AG04450 (cell line): ENCODE data around the gene PRR33. TPM values are rescaled to one million over a fixed set of nuclear protein-coding genes. Genes with fewer than 3 reads are reported as not detected.

Experiments used
- CTCF ChIA-PET: fragments of 300-600, 350-600 bp; formaldehyde crosslinking; extraction: SDS; loops from one replicate; lab custom pipeline; 2022; ENCODE audit warnings: antibody characterized with exemption, inconsistent platforms; lab: Charles Lee
- POLR2A ChIA-PET: fragments of 350-600 bp; formaldehyde crosslinking; extraction: SDS; loops from one replicate; lab custom pipeline; 2021; ENCODE audit warnings: antibody characterized with exemption, inconsistent platforms; lab: Yijun Ruan, JAX
- DNase-seq: peaks from one replicate; pipeline ENCODE4 v3.0.0-alpha.2; 2011; ENCODE audit warnings: low read depth, low spot score
- H3K27ac ChIP-seq: one replicate; pipeline ENCODE4 v1.5.1; 2012; ENCODE audit warnings: low read depth, low read length, control low read depth
- H3K27me3 ChIP-seq: one replicate; pipeline ENCODE4 v1.6.0; 2012; ENCODE audit warnings: low read length; ENCODE audit not compliant: control insufficient read depth, insufficient read depth
- H3K4me3 ChIP-seq: 2 replicates; pipeline ENCODE4 v1.5.1; 2011; ENCODE audit warnings: mild to moderate bottlenecking, low read depth, low read length, control low read depth
- H3K9me3 ChIP-seq: 2 replicates; pipeline ENCODE4 v1.5.1; 2012; ENCODE audit warnings: low read length; ENCODE audit not compliant: control insufficient read depth, insufficient read depth
- polyA plus RNA-seq: library from polyadenylated mRNA; depleted of rRNA; stranded (reverse); fragments of >200 nt; gene quantifications from 2 replicates; pipeline ENCODE4 v1.2.3, GENCODE V29; 2011
- TF ChIP-seq, protein P1 (sequence below): IDR thresholded peaks from 2 replicates; pipeline ENCODE4 v1.5.1; 2011; ENCODE audit warnings: low read depth, low read length, control low read depth, inconsistent platforms

Gene PRR33
- polyA plus RNA-seq, 1 experiment, result not detected

DNA sequence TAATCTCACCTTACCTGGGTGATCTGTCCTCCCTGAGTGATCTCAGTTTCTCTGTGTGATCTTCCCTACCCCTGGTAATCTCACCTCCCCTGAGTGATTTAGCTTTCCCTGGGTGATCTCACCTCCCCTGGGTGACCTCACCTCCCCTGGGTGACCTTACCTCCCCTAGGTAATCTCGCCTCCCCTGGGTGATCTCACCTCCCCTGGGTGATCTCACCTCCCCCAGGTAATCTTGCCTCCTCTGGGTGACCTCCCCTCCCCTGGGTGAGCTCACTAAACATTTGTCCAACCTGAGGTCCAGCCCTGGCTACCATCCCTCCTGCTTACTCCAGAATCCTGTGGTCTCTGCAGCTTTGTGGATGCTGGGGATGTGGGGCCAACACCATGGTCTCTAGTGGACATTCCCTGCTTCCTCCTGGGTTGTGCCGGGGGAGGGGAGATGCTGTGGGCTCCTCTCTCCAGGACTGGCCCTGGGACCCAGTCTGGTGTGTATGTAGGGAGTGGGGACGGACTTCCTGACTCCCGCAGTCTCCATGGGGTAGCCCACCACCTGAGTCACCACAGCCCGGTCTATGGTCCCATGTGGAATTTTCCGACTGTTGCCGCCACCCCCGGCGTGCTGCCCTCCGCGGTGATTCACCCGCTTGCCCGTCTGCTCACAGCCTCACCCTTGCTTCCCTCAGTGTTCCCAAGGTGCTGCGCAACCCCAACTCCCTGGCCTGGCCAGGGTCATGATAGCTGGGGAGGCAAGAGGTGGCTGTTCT, 28.9 kb downstream of the PRR33 start:
- no peaks in the 10 kb centered on the region for H3K27me3 ChIP-seq
- no peak overlapping the region for H3K27ac ChIP-seq
- DNase-seq, result no peak
- ChIA-PET CTCF (interaction anchor here (0.7 to 1.5 kb wide), 3 partner anchors 19 to 169 kb away, joined by 3 read pairs; no protein-coding TSS in a partner anchor), POLR2A (no interaction called here)
- TF ChIP-seq, protein P1, sequence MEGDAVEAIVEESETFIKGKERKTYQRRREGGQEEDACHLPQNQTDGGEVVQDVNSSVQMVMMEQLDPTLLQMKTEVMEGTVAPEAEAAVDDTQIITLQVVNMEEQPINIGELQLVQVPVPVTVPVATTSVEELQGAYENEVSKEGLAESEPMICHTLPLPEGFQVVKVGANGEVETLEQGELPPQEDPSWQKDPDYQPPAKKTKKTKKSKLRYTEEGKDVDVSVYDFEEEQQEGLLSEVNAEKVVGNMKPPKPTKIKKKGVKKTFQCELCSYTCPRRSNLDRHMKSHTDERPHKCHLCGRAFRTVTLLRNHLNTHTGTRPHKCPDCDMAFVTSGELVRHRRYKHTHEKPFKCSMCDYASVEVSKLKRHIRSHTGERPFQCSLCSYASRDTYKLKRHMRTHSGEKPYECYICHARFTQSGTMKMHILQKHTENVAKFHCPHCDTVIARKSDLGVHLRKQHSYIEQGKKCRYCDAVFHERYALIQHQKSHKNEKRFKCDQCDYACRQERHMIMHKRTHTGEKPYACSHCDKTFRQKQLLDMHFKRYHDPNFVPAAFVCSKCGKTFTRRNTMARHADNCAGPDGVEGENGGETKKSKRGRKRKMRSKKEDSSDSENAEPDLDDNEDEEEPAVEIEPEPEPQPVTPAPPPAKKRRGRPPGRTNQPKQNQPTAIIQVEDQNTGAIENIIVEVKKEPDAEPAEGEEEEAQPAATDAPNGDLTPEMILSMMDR, result no peak
- H3K4me3 ChIP-seq, result no peak overlapping the region
- no peaks in the 10 kb centered on the region; the same call in 1 of the 2 replicates for H3K9me3 ChIP-seq

DNA sequence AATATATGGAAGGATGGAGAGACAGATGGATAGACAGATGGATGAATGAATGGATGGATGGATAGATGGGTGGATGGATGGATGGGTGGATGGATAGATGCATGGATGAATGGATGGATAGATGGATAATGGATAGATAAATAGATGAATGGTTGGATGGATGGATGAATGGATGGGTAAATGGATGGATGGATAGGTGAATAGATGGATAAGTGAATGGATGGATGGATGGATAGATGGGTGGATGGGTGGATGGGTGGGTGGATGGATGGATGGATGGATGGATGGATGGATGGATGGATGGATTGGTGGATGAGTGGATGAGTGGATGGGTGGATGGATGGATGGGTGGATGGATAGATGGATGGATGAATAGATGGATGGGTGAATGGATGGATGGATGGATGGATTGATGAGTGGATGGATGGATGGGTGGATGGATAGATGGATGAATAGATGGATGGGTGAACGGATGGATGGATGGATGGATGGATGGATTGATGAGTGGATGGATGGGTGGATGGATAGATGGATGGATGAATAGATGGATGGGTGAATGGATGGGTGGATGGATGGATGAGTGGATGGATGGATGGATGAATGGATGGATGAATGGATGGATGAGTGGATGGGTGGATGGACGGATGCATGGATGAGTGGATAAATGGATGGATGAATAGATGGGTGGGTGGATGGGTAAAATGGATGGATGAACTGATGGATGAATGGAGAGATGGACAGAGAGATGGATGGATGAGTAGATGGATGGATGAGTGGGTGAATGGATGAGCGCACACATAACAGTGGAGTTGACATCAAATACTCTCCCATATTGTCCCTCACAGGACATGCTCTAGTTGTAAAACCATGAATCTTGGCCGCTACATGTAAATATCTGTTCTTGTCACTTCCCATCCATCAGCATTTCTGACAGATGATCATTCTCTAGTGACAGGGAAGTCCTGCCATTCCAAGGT, 30.0 kb downstream of the PRR33 start:
- no peak for DNase-seq
- POLR2A ChIA-PET, result no interaction called here
- CTCF ChIA-PET, result interaction anchor here (1.5 kb wide), 1 partner anchor 20 kb away, joined by 3 read pairs; no protein-coding TSS in a partner anchor
- TF ChIP-seq, protein P1, result no peak
- Histone ChIP-seq H3K4me3 (no peak overlapping the region), H3K27ac (no peak overlapping the region), H3K9me3 (no peaks in the 10 kb centered on the region; the same call in 1 of the 2 replicates), H3K27me3 (no peaks in the 10 kb centered on the region)

DNA sequence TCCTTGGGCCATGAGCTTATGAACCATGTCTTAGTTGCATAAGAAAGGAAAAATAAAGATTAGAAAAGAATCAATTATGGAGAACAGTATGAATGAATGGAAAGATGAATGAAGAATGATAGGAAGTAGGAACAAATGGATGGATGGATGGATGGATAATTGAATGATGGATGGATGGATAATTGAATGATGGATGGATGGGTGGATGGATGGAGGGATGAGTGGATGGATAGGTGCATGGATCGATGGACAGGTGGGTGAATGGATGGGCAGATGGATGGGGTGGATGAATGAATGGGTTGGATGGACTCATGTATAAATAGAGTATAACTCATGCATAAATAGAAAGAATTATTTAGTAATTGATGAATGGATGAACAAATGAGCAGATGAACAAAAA, 31.6 kb downstream of the PRR33 start:
- TF ChIP-seq, protein P1, result no peak
- no peaks in the 10 kb centered on the region; the same call in 1 of the 2 replicates for H3K9me3 ChIP-seq
- H3K27ac ChIP-seq, result no peak overlapping the region
- H3K4me3 ChIP-seq, result no peak overlapping the region
- DNase-seq, result no peak
- ChIA-PET CTCF (no interaction called here), POLR2A (no interaction called here)
- no peaks in the 10 kb centered on the region for H3K27me3 ChIP-seq

DNA sequence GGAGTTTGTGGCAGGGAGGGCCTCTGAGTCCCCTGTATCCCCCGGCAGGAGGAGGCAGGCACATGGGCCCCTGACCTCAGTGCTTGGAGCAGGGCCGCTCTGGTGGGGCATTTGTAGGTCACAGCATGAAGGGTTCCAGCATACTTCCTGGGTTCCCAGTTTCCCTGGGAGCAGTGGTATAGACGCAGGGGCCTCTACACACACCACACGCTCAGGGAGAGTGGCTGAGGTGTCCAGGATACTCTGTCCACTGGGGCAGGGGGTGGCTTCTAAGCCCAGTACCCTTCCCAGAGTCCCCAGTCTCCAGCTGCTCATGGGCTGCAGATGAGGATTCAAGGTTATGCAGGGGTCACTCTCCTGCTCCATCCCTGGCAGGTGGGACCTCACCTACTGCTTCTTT, 32.7 kb downstream of the PRR33 start:
- POLR2A ChIA-PET, result interaction anchor here (0.6 kb wide), 1 partner anchor 11 kb away, joined by 5 read pairs; no protein-coding TSS in a partner anchor
- CTCF ChIA-PET, result interaction anchor here (0.6 kb wide), 1 partner anchor 206 kb away, joined by 3 read pairs; no protein-coding TSS in a partner anchor

More for the DNA sequence above, 32.7 kb downstream of the PRR33 start:
- no peak overlapping the region for H3K4me3 ChIP-seq
- H3K27me3 ChIP-seq, result no peaks in the 10 kb centered on the region
- TF ChIP-seq, protein P1, result no peak
- no peaks in the 10 kb centered on the region; the same call in 1 of the 2 replicates for H3K9me3 ChIP-seq
- H3K27ac ChIP-seq, result no peak overlapping the region
- DNase-seq, result no peak
